GM12873 (cell line): ENCODE data around the gene NAP1L4.

Source experiments
- CTCF ChIP-seq: IDR thresholded peaks from 2 replicates; pipeline ENCODE4 v1.5.1; 2012; ENCODE audit warnings: low read depth, mild to moderate bottlenecking, moderate library complexity, low read length, control low read depth; ENCODE audit not compliant: insufficient read depth; ENCODE audit errors: missing control alignments

Gene NAP1L4

GRCh38 chr11:2952290-2952689 lies 39.8 kb downstream of the NAP1L4 start:
- TF ChIP-seq CTCF, result no peak

GRCh38 chr11:2951231-2952110 lies 40.7 kb downstream of the NAP1L4 start:
- no peak for TF ChIP-seq CTCF

- no peak for TF ChIP-seq CTCF
Measured at GRCh38 chr11:2950825-2951224, 41.3 kb downstream of the NAP1L4 start.

GRCh38 chr11:2949920-2950319 lies 42.2 kb downstream of the NAP1L4 start:
- no peak for TF ChIP-seq CTCF

- no peak for TF ChIP-seq CTCF
Measured at GRCh38 chr11:2947744-2948143, 44.4 kb downstream of the NAP1L4 start.

- no peak for TF ChIP-seq CTCF
Measured at GRCh38 chr11:2945757-2946287, 46.3 kb downstream of the NAP1L4 start.

- TF ChIP-seq CTCF, result no peak
Measured at GRCh38 chr11:2945031-2945756, 46.9 kb downstream of the NAP1L4 start.
